Colonic mucosa (tissue), 4 donors: Measurements from ENCODE around the gene RALY. TPM values are rescaled to one million over a fixed set of nuclear protein-coding genes. Genes with fewer than 3 reads are reported as not detected.

Source experiments
- DNase-seq: peaks from one replicate; pipeline ENCODE4 v3.0.0-alpha.2; 2020
- H3K27ac ChIP-seq: fragments of 200-600 bp; one replicate; pipeline ENCODE4 v1.8.0; 2021
- H3K27me3 ChIP-seq: fragments of 200-600 bp; one replicate; pipeline ENCODE4 v1.8.0; 2021
- H3K36me3 ChIP-seq: fragments of 200-600 bp; one replicate; pipeline ENCODE4 v1.8.0; 2021
- H3K4me1 ChIP-seq: fragments of 200-600 bp; one replicate; pipeline ENCODE4 v1.8.0; 2021; ENCODE audit warnings: mild to moderate bottlenecking
- H3K4me3 ChIP-seq: fragments of 200-600 bp; one replicate; pipeline ENCODE4 v1.8.0; 2021
- H3K9ac ChIP-seq, 2 donors: one replicate each; pipeline ENCODE4 v1.7.0; 2013; ENCODE audit warnings: control low read depth in 2 of 2, low read depth in 2 of 2, low read length in 2 of 2
- H3K9me3 ChIP-seq: fragments of 200-600 bp; one replicate; pipeline ENCODE4 v1.8.0; 2021
- intact Hi-C: fragments of 100-400 bp; cut with DNase I; formaldehyde crosslinking; loops from one replicate; pipeline ENCODE4 v1.14.1; 2022
- total RNA-seq, 2 donors: library from RNA; stranded (reverse); fragmentation: NEBNext Ultra II Directional in 1 of 2; extraction: Animal tissue kit (Norgen Biotek cat#: 25700) in 1 of 2; gene quantifications; one replicate each; pipeline ENCODE4 v1.2.1, GENCODE V29; 2021
- TF ChIP-seq, protein P1 (sequence below): fragments of 200-600 bp; IDR thresholded peaks from one replicate; pipeline ENCODE4 v1.8.0; 2022; ENCODE audit warnings: antibody characterized with exemption, mild to moderate bottlenecking
- donor health status: healthy.
- donor health status: DM: no; HTN: no; CAD: no.
- donor health status: DM: no; HTN: no; CAD: no.

Gene RALY
- total RNA-seq, 2 donors from 2014 or later: 196 to 212 TPM

DNA sequence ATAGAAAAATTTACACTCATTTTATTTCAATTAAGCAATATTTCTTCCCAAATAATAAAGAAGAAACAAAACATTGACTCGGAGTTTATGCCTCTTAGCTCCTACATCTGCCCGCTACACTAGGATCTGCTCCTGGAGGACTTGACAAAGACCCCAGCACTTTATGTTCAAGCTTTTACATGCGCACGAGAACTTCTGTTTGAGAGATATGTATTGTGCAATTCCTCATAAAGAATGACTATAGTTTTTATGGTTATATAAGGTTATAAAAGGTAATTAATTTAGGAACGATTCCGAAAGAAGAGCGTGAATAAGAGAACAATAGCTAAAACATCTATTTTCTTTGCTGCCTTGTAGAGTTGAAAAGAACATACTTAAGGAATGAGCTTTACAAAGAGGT lies 12.4 kb upstream of the RALY start:
- no peaks in the 10 kb centered on the region for H3K36me3 ChIP-seq
- no peaks in the 10 kb centered on the region for H3K4me1 ChIP-seq
- no peak overlapping the region for H3K4me3 ChIP-seq
- TF ChIP-seq, protein P1, sequence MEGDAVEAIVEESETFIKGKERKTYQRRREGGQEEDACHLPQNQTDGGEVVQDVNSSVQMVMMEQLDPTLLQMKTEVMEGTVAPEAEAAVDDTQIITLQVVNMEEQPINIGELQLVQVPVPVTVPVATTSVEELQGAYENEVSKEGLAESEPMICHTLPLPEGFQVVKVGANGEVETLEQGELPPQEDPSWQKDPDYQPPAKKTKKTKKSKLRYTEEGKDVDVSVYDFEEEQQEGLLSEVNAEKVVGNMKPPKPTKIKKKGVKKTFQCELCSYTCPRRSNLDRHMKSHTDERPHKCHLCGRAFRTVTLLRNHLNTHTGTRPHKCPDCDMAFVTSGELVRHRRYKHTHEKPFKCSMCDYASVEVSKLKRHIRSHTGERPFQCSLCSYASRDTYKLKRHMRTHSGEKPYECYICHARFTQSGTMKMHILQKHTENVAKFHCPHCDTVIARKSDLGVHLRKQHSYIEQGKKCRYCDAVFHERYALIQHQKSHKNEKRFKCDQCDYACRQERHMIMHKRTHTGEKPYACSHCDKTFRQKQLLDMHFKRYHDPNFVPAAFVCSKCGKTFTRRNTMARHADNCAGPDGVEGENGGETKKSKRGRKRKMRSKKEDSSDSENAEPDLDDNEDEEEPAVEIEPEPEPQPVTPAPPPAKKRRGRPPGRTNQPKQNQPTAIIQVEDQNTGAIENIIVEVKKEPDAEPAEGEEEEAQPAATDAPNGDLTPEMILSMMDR: no peak
- H3K9me3 ChIP-seq: no peaks in the 10 kb centered on the region
- H3K9ac ChIP-seq: no peak overlapping the region
- no peak overlapping the region for H3K27ac ChIP-seq
- intact Hi-C loops: no loop called here
- no peaks in the 10 kb centered on the region for H3K27me3 ChIP-seq
- DNase-seq: no peak

DNA sequence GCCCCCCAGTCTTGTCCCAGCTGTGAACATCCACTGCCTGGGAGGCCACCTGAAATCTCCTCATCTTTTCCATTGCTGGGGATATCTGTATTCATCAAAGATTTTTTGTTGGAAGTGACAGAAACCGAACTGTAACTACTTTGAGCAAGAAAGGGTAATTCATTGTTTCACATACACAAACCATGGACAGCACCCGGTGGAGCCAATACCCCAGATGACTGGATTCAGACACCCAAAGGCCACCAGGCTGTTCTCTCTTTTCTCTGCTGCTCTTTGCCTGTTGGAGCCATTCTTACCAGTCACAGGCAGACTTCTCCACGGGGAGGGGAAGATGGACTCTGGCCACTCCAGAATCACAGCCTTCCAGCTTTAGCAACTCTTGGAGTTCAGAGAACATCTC lies 11.7 kb upstream of the RALY start:
- no peaks in the 10 kb centered on the region for H3K4me1 ChIP-seq
- no peaks in the 10 kb centered on the region for H3K36me3 ChIP-seq
- intact Hi-C loops: no loop called here
- no peak for DNase-seq
- no peak overlapping the region for H3K9ac ChIP-seq
- H3K4me3 ChIP-seq: no peak overlapping the region
- H3K27ac ChIP-seq: no peak overlapping the region
- no peaks in the 10 kb centered on the region for H3K9me3 ChIP-seq
- H3K27me3 ChIP-seq: no peaks in the 10 kb centered on the region
- TF ChIP-seq, protein P1: no peak

DNA sequence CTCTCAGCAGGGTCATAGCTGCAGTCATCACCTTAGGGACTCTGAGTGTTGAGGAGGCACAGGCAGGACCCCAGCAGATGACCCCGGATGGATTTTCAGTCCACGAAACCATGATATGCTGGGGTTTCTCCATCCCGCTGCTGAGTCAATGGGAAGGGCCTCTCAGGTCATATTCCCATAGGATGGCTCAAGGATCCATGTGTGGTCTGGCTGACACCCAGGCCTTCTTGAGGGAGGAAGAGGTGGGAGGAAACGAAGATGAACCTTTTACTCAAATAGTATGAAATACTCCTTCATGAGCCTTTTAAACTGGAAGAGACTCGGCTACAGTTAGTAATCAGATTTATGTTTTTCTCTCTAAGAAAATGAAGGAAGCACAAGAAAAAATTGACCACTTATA lies 10.3 kb upstream of the RALY start:
- Histone ChIP-seq H3K27me3 (no peaks in the 10 kb centered on the region), H3K9me3 (no peaks in the 10 kb centered on the region), H3K9ac (no peak overlapping the region), H3K4me1 (no peaks in the 10 kb centered on the region), H3K4me3 (no peak overlapping the region), H3K27ac (no peak overlapping the region), H3K36me3 (no peaks in the 10 kb centered on the region)
- intact Hi-C loops: no loop called here
- no peak for DNase-seq
- TF ChIP-seq, protein P1: no peak

GRCh38 chr20:33984182-33984719 lies 9.5 kb upstream of the RALY start:
- Histone ChIP-seq H3K27me3 (no peaks in the 10 kb centered on the region), H3K36me3 (no peaks in the 10 kb centered on the region), H3K9me3 (no peaks in the 10 kb centered on the region), H3K9ac (no peak overlapping the region), H3K4me1 (no peaks in the 10 kb centered on the region), H3K4me3 (no peak overlapping the region), H3K27ac (no peak overlapping the region)
- intact Hi-C loops: no loop called here
- TF ChIP-seq, protein P1: no peak
- DNase-seq: no peak

GRCh38 chr20:33985280-33985679 lies 8.4 kb upstream of the RALY start:
- Histone ChIP-seq H3K27me3 (no peaks in the 10 kb centered on the region), H3K9me3 (no peaks in the 10 kb centered on the region), H3K4me3 (no peak overlapping the region), H3K36me3 (no peaks in the 10 kb centered on the region), H3K4me1 (no peaks in the 10 kb centered on the region), H3K9ac (no peak overlapping the region), H3K27ac (no peak overlapping the region)
- TF ChIP-seq, protein P1: no peak
- no peak for DNase-seq
- intact Hi-C loops: no loop called here

DNA sequence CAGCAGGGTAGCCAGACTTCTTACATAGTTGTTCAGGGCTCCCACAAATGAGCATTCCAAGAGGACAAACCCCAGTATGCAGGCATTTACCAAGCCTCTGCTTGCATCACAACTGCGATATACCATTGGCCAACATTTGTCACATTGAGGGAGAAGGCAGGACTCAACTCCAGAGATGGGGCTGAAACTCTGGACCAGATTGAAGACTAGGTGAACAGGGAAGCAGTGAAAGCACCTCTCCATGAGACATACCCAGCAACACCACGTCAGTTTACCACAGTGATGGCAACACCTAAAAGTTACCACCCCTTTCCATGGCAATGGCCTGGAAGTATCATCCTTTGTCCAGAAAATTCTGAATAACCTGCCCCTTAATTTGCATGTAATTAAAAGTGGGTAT lies 7.9 kb upstream of the RALY start:
- Histone ChIP-seq H3K9me3 (no peaks in the 10 kb centered on the region), H3K36me3 (no peaks in the 10 kb centered on the region), H3K27ac (no peak overlapping the region), H3K9ac (no peak overlapping the region), H3K27me3 (no peaks in the 10 kb centered on the region), H3K4me1 (no peaks in the 10 kb centered on the region), H3K4me3 (no peak overlapping the region)
- TF ChIP-seq, protein P1: no peak
- intact Hi-C loops: no loop called here
- DNase-seq: no peak
